Midbrain (tissue), 1 donor: ENCODE data around the gene LLGL2.
"Not testable (repeated sequence)": the region's sequence is repeated elsewhere in the genome, so short reads cannot be mapped to it uniquely, and the experiment has no call there.

ENCODE experiments used
- DNase-seq: peaks from one replicate; lab custom pipeline; 2025; lab: John Stamatoyannopoulos, UW

The LLGL2 gene

GRCh38 chr17:75571197-75571884 lies 45.8 kb downstream of the LLGL2 start:
- DNase-seq = peak; percentile 24

DNA sequence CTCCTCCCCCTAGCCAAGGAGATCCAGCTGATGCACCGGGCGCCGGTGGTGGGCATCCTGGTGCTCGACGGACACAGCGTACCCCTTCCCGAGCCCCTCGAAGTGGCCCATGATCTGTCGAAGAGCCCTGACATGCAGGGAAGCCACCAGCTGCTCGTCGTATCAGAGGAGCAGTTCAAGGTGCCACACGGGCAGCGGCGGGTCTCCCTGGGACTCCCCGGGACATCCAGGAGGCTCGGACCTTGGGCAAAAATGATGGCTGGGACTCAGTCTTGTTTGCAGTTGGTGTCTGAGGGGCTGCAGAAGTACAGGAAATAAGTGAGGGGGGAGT lies 46.4 kb downstream of the LLGL2 start:
- DNase-seq = no peak

GRCh38 chr17:75572713-75573539 lies 47.4 kb downstream of the LLGL2 start:
- no peak for DNase-seq

- no peak for DNase-seq
These were observed 48.1 kb downstream of the LLGL2 start for GRCh38 chr17:75573540-75573957.

DNA sequence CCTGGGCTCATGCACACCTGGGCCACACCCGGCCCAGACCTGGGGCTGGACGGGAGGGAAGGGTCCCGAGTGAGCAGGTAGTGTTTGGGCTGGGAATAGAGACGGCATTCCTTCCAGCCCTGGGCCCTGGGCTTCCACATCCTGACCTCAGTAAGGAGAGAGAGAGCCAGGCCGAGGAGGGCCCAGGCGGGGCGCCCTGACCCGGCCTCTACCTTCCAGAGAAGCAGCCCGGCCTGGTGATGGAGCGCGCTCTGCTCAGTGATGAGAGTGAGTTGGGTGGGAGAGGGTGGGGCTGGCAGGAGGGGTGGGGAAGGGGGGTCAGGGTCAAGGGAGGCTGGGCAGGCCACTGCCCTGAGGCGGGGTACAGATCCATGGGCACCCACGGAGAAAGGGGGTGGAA lies 48.5 kb downstream of the LLGL2 start:
- DNase-seq = no peak

- DNase-seq = no peak
These were observed 49.0 kb downstream of the LLGL2 start for GRCh38 chr17:75574404-75575036.

GRCh38 chr17:75575197-75575596 lies 49.7 kb downstream of the LLGL2 start:
- no peak for DNase-seq

DNA sequence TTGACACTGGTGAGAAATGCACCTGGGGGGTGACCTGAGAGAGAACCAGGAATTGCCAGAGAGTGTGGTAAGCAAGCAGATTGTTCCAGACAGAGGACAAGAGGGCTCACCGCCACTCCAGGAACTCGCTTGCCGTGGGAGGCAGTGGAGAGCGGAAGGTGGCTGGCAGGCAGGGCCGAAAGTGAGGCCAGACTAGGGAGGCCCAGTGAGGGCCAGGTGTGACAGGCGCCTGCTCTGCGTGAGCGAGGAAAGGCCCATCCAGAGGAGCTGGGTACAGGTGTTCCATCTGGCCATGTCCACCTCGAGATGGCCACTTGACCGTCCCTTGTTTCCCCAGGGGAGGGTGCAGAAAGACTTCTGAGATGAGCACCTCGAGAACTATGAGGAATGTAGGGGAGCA lies 50.2 kb downstream of the LLGL2 start:
- DNase-seq = no peak

DNA sequence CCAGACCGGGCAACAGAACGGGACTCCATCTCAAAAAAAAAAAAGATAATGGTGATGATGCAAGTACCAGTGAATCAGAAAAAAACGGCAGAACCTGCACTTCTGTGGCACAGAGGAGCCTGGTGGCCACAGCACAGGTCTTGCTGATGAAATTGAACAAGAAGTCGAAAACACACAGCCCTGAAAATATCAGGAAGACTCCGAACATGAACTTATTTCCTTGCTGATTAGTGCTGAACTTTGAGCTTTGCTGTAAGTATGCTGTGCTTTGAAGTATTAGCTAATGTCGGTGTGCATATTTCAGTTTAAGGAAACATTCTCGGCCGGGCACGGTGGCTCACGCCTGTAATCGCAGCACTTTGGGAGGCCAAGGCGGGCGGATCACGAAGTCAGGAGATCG lies 51.2 kb downstream of the LLGL2 start:
- DNase-seq = no peak

- DNase-seq = not testable (repeated sequence)
These were observed 55.7 kb downstream of the LLGL2 start for GRCh38 chr17:75581121-75581725.

DNA sequence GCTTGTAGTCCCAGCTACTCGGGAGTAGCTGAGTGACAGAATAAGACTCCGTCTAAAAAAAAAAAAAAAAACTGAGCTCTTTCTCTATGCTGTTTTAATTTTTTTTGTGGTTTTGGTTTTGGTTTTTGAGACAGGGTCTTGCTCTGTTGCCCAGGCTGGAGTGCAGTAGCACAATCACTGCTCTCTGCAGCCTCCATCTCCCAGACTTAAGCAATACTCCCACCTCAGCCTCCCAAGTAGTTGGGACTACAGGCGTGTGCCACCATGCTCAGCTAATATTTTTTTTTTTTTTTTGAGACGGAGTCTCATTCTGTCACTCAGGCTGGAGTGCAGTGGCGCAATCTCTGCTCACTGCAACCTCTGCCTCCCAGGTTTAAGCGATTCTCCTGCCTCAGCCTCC lies 57.7 kb downstream of the LLGL2 start:
- not testable (repeated sequence) for DNase-seq

- DNase-seq = no peak
These were observed 59.3 kb downstream of the LLGL2 start for GRCh38 chr17:75584849-75585175.

GRCh38 chr17:75587675-75588595 lies 62.4 kb downstream of the LLGL2 start, which contains the start of gene MYO15B:
TSS of gene MYO15B (plus strand) at chr17:75587800. CDS start at chr17:75588058, 258 bp downstream.
- DNase-seq = peak; percentile 7

DNA sequence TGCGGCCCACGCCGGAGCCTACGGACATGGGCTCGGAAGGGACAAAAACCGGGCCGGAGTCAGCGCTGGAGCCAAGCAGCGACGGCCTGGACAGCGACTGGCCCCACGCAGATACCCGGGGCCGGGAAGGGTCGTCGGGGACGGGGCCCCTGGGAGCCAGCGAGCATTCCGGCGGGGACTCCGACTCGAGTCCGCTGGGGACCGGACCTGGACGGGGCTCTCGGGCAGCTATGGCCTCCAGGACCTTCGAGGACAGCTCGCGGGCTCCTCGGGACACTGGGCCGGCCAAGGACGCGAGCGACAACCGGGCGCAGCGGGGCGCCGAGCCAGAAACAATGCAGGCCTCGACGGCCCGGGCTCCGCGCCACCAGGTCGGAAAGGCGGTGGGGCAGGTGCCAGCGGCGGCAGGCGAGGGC lies 63.1 kb downstream of the LLGL2 start:
- peak; percentile 37 for DNase-seq

DNA sequence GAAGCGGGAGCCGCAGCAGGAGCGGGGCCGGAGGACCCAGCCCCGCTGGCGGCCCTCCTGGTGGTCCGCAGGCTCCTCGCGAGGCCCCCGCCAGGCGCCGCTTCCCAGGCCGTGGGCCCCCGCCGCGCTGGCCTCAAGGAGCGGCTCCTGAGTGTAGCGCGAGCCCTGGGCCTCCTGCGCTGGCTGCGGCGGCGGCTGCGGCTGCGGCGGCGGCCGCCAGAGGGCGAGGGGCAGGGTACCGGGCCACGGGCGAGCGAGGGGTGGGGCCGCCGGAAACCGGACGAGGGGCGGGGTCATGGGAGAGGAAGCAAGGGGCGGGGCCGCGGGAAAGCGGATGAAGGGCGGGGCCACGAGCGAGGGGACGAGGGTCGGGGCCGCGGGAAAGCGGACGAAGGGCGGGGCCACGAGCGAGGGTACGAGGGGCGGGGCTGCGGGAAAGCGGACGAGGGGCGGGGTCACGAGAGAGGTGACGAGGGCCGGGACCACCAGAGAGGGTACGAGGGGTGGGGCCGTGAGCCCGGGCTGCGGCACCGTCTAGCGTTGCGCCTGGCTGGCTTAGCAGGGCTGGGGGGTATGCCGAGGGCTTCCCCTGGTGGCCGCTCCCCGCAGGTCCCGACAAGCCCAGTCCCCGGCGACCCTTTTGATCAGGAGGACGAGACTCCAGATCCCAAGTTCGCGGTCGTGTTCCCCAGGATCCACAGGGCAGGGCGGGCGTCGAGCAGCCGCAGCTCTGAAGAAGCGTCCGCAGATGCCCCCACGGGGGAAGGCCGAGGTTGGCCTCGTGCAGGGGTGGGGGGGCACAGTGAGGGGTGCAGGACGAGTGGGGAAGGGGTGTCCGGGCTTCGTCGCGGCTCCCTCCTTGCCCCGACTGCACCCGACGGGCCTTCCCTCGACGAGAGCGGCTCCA lies 63.8 kb downstream of the LLGL2 start:
- DNase-seq = peak; percentile 82

DNA sequence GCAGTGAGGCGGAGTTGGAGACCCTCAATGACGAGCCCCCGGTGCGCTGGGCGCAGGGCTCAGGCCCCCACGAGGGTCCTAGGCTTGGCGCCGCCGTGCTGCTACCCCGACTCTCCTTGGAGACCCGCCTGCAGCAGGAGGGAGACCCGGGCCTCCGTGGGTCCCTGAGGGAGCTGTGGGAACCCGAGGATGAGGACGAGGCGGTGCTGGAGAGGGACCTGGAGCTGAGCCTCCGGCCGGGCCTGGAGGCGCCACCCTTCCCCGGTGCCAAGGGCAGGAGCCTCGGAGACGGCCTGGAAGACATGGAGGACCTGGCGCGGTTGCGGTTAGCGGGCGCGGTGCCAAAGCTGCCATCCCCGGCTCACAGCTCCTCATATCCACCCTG lies 64.4 kb downstream of the LLGL2 start:
- DNase-seq = no peak

- no peak for DNase-seq
These were observed 64.8 kb downstream of the LLGL2 start for GRCh38 chr17:75590314-75590761.

DNA sequence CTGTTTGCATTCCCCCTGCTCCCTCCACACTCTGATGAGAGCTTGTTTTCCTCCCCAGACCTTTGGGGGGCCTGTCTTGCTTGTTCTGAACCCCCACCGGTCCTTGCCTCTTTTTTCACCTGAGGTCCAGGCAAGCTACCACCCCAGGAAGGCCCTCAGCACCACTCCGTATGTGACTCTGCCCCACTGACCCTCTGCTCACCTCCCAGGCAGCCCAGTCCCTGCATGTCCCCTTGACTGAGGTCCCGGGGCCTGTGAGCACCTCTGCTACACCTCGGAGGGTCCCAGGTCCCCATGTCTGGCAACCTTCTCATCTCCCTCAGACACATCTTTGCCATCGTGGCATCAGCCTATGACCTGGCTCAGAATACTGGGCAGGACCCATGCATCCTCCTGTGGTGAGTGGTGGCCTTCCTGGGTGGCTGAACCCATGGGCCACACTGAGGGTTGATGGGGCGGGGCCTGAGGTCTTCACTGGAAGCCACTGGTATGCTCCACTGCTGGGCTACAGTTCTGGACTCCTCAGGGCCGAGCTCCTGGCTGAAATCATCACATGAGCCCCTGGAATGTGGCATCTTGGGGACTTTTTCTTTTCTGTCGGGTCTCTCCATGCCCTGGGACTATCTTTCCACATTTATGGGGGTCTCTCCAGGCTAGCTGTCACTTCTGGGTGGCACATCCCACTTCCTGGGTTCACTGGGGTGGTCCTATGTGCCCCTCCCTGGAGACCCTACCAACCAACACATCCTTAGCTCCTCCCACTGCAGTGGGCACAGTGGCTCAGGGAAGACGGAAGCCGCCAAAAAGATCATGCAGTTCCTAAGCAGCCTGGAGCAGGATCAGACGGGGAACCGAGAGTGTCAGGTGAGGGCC lies 65.6 kb downstream of the LLGL2 start:
- no peak for DNase-seq

DNA sequence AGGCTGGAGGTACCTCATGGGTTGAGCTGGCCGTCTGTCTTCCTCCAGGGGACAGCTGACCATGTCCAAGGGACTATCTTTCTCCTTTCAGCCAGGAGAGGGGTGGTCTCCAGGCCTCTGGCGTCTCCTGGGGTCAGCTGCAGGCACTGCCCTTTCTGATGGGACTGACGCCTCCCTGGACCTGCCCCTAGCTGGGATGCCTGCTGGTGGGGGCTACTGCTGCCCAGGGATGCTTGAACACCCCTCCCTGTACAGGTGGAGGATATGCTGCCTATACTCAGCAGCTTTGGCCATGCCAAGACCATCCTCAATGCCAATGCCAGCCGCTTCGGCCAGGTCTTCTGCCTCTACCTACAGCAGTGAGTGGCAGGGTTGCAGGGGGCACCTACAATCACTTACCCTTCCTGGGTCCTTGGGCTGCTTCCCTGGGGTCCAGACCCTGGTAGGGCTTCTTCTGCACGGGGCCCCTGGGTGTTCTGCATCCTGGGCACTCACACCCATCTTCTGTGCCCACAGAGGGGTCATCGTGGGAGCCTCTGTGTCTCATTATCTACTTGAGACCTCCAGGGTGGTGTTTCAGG lies 66.3 kb downstream of the LLGL2 start:
- DNase-seq = no peak
